GM21576 (cell line): ENCODE measurements around the gene EIF2A.
A peak's percentile ranks its signal among the peaks of the same experiment; 100 is the strongest.
"Not testable (repeated sequence)": the region's sequence is repeated elsewhere in the genome, so short reads cannot be mapped to it uniquely, and the experiment has no call there.

Experiments used
- ATAC-seq: cut with Tn5 transposase; IDR thresholded peaks from one replicate; pipeline ENCODE4 v1.9.1; 2021; ENCODE audit warnings: mild to moderate bottlenecking, moderate library complexity; ENCODE audit not compliant: unreplicated experiment

EIF2A gene

DNA sequence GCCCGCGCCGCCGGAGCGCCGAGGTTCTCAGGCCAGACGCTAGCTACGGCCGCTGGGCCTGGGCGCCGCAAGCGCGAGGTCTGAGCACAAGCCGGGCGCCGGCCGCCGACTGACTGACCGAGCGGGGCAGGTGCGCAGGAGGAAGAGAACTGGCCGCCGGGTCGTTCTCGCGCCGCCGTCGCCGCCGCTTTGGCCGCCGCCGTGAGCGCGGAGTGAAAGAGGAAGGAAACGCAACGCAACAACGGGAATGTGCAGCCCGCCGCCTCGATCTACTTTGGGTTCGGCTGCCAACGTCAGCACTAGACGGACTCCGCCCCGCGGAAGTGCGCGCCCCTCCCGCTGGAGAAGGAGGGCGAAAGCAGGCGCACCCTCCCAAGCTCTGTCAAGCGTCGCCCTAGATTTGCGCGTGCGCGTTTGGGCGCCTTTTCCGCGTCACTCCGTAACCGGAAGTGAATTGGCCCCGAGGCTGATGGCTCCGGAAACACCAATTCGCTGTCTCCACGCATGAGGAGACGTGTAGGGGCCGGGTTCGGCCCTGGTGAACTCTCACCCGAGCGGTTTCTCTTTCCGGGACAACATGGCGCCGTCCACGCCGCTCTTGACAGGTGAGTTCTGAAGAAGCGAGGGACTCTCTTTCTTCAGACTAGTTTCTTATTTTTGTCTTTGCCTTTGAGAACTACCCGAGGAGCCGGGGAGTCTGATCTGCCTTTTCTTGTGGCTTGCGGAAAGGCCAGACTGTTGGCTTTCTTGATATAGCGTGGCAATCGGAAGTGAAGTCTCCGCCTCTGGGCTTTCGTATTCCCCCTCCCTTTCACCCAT is at the start of gene EIF2A, which contains the start of gene SERP1:
EIF2A (plus strand) TSS at position 562 of the 819 bp plus-strand sequence; CDS start at position 578, 16 bp downstream.
SERP1 (minus strand) TSS at position 271 of the 819 bp plus-strand sequence. CDS start 361 bp downstream, outside the sequence.
- ATAC-seq, result peak; percentile 93

GRCh38 chr3:150497956-150498355 is 48.6 kb upstream of the EIF2A start:
- ATAC-seq, result no peak

- not testable (repeated sequence) for ATAC-seq
Measured at GRCh38 chr3:150500960-150501359, 45.6 kb upstream of the EIF2A start.

GRCh38 chr3:150503402-150504099 is 43.0 kb upstream of the EIF2A start:
- ATAC-seq, result no peak

DNA sequence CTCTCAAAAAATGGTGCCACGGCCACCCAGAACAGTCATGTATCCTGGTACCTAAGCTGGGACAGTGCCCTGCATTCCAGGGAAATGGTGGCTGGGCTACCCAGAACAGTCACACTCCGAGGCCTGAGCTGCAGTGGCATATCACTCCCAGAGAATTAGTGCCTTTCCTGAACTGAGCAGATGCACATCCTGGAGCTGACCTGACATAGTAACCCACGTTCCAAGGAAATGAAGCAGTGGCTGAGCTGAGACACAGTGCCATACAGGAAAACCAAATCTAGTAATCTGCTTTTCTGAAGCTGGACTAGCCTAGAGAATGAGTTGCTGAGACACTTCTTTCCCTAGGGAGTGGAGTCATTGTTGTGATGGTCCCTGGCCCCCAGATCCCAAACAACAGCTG is 42.1 kb upstream of the EIF2A start:
- ATAC-seq, result no peak

DNA sequence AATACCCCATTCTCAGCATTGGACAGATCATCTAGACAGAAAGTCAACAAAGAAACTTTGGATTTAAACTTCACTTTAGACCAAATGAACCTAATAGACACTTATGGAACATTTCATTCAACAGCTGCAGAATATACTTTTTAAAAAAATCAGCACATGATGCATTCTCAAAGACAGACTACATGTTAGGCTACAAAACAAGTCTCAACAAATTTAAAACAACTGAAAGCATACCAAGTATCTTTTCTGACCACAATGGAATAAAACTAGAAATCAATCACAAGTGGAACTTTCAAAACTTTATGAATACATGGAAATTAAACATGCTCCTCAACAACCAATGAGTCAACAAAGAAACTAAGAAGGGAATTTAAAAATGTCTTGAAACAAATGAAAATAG is 38.2 kb upstream of the EIF2A start:
- no peak for ATAC-seq

GRCh38 chr3:150509780-150510179 is 36.8 kb upstream of the EIF2A start:
- ATAC-seq, result no peak

- ATAC-seq, result no peak
Measured at GRCh38 chr3:150511122-150511821, 35.3 kb upstream of the EIF2A start.

DNA sequence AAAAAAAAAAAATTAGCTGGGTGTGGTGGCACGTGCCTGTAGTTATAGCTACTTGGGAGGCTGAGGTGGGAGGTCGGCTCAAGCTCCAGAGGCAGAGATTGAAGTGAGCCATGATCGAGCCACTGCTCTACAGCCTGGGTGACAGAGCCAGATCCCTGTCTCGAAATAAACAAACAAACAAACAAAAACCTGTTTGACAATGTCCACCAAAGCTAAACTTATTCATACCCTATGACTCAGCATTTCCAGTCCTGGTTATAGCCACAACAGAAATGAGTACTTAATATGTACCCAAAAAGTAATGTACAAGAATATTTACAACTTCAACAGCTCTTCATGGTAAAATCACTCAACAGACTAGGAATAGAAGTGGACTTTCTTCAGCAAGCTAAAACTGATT is 31.4 kb upstream of the EIF2A start:
- no peak for ATAC-seq

- ATAC-seq, result no peak
Measured at GRCh38 chr3:150519026-150519425, 27.6 kb upstream of the EIF2A start.

DNA sequence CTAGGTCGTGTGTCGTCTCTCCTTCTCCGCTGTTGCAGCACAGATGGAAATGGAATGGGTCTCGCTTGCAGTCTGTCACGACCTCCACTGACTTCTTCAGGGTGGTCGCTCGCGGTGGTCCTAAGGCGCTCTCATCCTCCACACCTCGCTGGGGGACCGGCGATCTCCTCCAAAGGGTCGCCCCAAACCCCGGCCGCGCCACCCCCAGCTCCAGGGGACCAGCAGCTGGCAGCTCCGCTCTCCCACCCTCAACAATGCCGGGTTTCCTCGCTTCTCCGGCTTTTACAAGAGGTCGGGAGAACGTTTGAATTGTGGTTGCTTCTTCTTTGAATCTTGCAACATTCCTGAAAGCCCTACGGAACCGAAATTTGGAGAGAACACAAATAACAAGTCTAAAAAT is 26.2 kb upstream of the EIF2A start:
- no peak for ATAC-seq

GRCh38 chr3:150521463-150521862 is 25.1 kb upstream of the EIF2A start:
- ATAC-seq, result no peak

DNA sequence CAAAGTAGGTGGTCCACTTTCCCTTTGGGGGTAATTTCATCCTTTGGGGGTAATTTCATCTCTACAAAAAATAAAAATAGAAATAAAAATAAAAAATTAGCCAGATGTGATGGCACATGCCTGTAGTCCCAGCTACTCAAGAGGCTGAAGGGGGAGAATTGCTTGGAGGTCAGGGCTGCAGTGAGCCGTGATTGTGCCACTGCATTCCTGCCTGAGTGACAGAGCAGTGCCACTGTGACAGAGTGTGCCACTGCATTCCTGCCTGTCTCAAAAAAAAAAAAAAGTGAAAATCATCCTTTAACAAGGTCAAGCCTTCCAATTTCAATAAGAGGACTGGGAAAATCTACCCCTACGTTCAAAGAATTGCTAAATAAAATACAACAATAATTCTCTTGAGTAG is 23.0 kb upstream of the EIF2A start:
- no peak for ATAC-seq

- no peak for ATAC-seq
Measured at GRCh38 chr3:150527464-150528255, 18.9 kb upstream of the EIF2A start.

DNA sequence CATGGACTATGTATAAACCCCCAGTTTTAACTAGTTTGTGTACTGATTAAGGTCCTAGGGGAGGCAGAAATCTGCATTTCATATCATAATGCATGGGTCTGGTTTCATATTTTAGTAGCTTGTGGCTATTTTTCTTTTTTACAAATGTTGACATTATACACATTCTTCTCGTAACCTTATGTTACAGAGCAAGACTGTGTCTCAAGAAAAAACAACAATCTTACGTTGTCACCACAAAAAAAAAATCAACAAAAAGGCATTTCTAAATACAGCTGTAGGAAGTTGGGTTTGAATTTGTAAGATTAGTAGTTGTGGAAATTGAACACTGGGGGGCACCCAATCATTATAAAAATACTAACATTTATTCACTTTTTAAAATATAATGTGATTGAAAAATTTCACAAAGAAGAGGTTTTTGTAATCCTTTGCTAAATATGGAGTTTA is 18.2 kb upstream of the EIF2A start:
- ATAC-seq, result no peak

DNA sequence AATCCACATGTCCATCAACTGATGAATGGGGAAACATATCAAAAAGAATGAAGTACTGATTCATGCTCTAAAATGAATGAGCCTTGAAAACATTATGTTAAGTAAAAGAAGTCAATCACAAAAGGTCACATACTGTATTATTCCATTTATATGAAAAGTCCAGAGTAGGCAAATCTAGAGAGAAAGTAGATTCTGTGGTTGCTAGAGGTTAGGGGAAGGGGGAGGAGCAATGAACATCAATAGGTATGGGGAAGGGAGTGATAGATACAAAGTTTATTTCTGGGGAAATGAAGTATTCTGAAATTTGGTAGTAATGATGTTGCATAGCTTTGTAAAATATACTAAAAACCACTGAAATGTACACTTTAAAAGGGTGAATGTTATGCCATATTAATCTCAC is 14.8 kb upstream of the EIF2A start:
- ATAC-seq, result no peak

- no peak for ATAC-seq
Measured at GRCh38 chr3:150535204-150535603, 11.4 kb upstream of the EIF2A start.

- no peak for ATAC-seq
Measured at GRCh38 chr3:150538324-150539208, 8.0 kb upstream of the EIF2A start.

- no peak for ATAC-seq
Measured at GRCh38 chr3:150540297-150540696, 6.3 kb upstream of the EIF2A start.

DNA sequence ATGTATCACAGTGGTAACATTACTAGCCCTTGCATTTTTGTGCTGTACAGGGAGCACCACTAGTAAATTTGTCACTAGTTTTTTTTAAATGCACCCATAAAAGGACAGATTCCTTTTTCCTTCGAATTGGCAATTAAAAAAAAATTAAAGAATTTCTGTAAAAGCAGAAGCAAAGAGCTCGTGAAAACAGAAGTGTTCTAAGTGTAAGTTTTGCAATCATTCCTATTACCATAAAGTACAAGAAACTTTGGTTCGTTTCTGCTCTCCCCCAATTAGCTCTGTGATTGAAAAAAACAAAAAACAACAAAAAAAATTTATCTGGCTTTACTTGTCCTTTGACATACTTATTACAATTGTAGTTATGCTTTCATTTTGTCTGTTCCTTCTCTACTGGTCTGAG is 5.6 kb upstream of the EIF2A start:
- no peak for ATAC-seq
